Esophagus mucosa (tissue), 1 donor: ENCODE data around the gene CCDC85A. TPM values are rescaled to one million over a fixed set of nuclear protein-coding genes. Genes with fewer than 3 reads are reported as not detected.

Experiments used
- ATAC-seq: fragments of 200-7000 bp; cut with Tn5 transposase; one replicate; pipeline ENCODE4 v1.9.1; 2020
- total RNA-seq: library from RNA; stranded (reverse); gene quantifications from one replicate; pipeline ENCODE4 v1.2.4, GENCODE V29; 2023
- donor health status: DM: yes; HTN: yes; CAD: no.

CCDC85A gene
- total RNA-seq, 1 donor from 2014 or later: 0.24 TPM

DNA sequence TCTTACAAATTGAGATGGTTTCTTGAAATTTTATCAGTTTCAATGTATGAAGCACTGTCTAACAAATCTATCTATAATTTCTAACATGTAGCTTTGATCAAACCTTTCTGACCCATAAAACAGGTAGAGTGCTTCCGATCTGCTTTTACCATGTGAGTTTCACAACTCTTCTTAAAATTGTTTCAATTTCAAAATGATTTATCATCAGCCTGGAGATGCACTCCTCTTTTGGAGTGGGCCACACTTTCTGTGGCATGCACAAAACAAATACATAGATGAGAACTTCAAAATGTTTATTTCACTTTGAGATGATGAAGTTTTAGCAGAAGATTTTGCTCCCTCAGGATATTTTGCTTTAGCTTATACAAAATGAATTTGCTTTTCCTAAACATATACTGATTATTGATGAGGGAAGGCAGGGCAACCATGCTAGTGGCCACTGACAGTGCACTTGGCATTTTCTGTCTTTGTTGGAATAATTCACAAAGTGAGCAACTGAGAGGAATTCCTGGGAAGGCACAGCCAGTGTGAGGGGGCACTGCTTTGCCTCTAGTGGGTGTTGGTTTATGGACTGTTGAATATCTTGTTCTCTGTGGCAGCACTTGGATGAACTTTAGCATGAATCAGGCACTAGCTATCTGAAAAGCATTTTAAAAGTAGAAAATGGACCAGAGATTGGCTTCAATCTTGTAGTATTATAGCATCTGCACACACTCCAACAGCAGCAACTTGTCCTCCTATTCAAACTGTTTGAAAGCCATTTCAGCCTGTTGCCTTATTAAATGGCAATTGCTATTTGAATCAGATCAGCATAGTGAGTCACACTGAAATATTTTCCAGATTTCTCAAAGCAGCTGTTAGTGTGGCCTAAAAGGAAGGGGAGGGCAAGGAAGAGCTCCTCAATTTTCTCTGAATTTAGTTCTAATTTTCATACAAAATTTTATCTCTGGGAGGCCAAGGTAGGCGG, 193.2 kb downstream of the CCDC85A start:
- no peak for ATAC-seq

DNA sequence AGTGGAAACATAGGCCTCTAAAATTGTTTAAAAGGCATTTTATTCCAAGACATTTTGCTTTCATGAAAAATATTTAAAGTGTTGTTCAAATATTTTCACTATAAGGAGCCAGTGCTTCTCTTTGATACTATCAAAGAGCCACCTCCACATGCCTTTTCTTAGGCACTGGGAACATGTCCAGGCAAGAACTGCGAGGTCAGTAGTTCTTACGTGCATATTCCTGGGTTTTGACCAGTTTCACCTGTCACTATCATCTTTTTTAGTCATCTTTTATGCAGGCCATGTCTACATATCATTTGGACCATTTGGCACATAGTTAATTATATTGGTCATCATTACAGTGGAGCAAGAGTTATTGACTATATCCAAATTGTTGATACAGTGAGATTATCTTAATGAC, 195.3 kb downstream of the CCDC85A start:
- no peak for ATAC-seq

DNA sequence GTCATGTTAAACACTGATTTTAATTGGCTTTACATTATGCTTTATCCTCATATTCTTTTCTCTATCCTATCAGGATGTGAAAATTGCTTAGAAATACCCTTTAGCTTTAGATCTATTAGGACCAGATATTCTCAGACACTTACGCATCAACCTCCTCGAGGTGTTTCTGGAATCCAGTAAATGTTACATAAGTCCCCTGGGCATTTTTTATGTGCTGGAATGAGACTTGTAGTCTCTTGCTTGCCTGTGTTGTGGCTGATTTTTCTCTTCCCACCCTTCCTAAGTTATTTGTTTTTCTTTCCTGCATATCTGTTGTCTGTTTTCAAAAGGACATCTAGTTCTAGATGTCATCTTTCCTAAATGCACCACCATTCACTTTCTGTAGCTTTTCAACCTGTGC, 197.1 kb downstream of the CCDC85A start:
- no peak for ATAC-seq

DNA sequence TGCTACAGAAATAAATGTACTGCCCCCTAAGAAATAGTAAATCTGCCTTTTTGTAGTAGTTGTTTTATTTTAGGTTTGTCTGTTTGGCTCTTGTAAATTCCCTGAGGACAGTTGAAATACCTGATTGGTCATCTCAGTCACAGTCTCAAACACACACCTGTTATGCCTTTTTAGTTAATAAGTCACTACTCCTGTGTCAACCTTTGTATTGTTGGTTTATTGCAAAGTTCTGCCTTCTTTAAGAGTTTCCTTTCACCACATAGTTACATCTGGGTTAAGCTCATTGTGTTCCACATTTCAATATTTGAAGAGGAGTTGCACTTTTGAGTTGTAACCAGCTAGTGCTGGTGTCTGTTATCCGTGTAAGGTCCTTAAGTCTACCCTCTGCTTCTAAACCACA, 198.7 kb downstream of the CCDC85A start:
- ATAC-seq: no peak

- no peak for ATAC-seq
Observed at GRCh38 chr2:56386657-56387056, 202.9 kb downstream of the CCDC85A start.

- no peak for ATAC-seq
Observed at GRCh38 chr2:56390644-56391043, 206.9 kb downstream of the CCDC85A start.

DNA sequence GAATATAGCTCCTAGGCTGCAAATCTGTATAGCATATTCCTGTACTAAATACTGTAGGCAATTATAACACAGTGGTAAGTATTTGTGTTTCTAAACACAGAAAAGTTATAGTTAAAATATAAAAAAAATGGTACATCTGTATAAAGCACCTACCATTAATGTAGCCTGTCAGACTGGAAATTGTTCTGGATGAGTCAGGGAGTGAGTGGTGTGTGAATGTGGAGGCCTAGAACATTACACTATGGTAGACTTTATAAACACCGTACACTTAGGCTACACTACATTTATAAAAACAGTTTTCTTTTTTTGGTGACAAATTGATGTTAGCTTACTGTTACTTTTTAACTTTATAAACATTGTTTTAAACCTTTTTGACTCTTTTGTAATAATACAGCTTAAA, 226.3 kb downstream of the CCDC85A start:
- no peak for ATAC-seq

- ATAC-seq: no peak
Observed at GRCh38 chr2:56416500-56417176, 232.8 kb downstream of the CCDC85A start.
